Measurements from ENCODE around the gene C4orf36. TPM values are rescaled to one million over a fixed set of nuclear protein-coding genes. Genes with fewer than 3 reads are reported as not detected.
"Not testable (repeated sequence)": the region's sequence is repeated elsewhere in the genome, so short reads cannot be mapped to it uniquely, and the experiment has no call there.

Gene C4orf36
- total RNA-seq, 4 donors from 2014 or later = 2.3 to 5.3 (median 3.5) TPM; not detected in 1

GRCh38 chr4:86876894-86877685 is 15.1 kb downstream of the C4orf36 start:
- no peaks in the 10 kb centered on the region for H3K9me3 ChIP-seq
- no peak overlapping the region for H3K4me3 ChIP-seq (replicated peaks in 1 of 3)
- WGBS, 2 donors = 77 to 81% methylated on average over 4 of the region's 4 CpGs
- intact Hi-C loops (cut with DNase I) = no loop called here
- no peaks in the 10 kb centered on the region for H3K27me3 ChIP-seq
- no peak for DNase-seq
- no peaks in the 10 kb centered on the region for H3K4me1 ChIP-seq
- no peak overlapping the region for H3K27ac ChIP-seq
- TF ChIP-seq CTCF (IDR thresholded peaks at IDR 0.05) = no peak
- TF ChIP-seq POLR2A (IDR thresholded peaks at IDR 0.05) = no peak
- H3K36me3 ChIP-seq = no peaks in the 10 kb centered on the region

GRCh38 chr4:86875436-86875835 is 16.8 kb downstream of the C4orf36 start:
- H3K27me3 ChIP-seq; H3K4me1 ChIP-seq; H3K9me3 ChIP-seq; intact Hi-C loops (cut with DNase I); H3K36me3 ChIP-seq; H3K27ac ChIP-seq; DNase-seq; H3K4me3 ChIP-seq (replicated peaks in 1 of 3): not testable (repeated sequence)
- 86 to 89% methylated on average over 4 of the region's 4 CpGs for WGBS, 2 donors

- TF ChIP-seq CTCF (IDR thresholded peaks at IDR 0.05) (no peak), POLR2A (IDR thresholded peaks at IDR 0.05) (no peak)
- H3K27me3 ChIP-seq = no peaks in the 10 kb centered on the region
- no peak for DNase-seq
- H3K36me3 ChIP-seq = no peaks in the 10 kb centered on the region
- WGBS, 2 donors = 61 to 73% methylated on average over 4 of the region's 4 CpGs
- intact Hi-C loops (cut with DNase I) = no loop called here
- no peaks in the 10 kb centered on the region for H3K9me3 ChIP-seq
- no peak overlapping the region for H3K27ac ChIP-seq
- no peaks in the 10 kb centered on the region for H3K4me1 ChIP-seq
- H3K4me3 ChIP-seq (replicated peaks in 1 of 3) = no peak overlapping the region
These were observed 20.1 kb downstream of the C4orf36 start for GRCh38 chr4:86872135-86872534.

- Histone ChIP-seq H3K4me3 (replicated peaks in 1 of 3) (no peak overlapping the region), H3K36me3 (no peaks in the 10 kb centered on the region), H3K27ac (no peak overlapping the region), H3K27me3 (no peaks in the 10 kb centered on the region), H3K4me1 (no peaks in the 10 kb centered on the region), H3K9me3 (no peaks in the 10 kb centered on the region)
- DNase-seq = no peak
- no peak for TF ChIP-seq POLR2A (IDR thresholded peaks at IDR 0.05)
- TF ChIP-seq CTCF (IDR thresholded peaks at IDR 0.05) = no peak
- intact Hi-C loops (cut with DNase I) = no loop called here
- 79 to 88% methylated on average over 9 of the region's 9 CpGs for WGBS, 2 donors
These were observed 21.7 kb downstream of the C4orf36 start for GRCh38 chr4:86870442-86871069.

GRCh38 chr4:86857341-86858052 is 34.7 kb downstream of the C4orf36 start:
- WGBS, 2 donors = 91 to 92% methylated on average over 8 of the region's 8 CpGs
- H3K4me3 ChIP-seq (replicated peaks in 1 of 3) = no peak overlapping the region
- no peaks in the 10 kb centered on the region for H3K36me3 ChIP-seq
- no peaks in the 10 kb centered on the region for H3K4me1 ChIP-seq
- H3K27ac ChIP-seq = no peak overlapping the region
- no peaks in the 10 kb centered on the region for H3K9me3 ChIP-seq
- no peak for DNase-seq
- intact Hi-C loops (cut with DNase I) = no loop called here
- TF ChIP-seq POLR2A (IDR thresholded peaks at IDR 0.05) (no peak), CTCF (IDR thresholded peaks at IDR 0.05) (no peak)
- no peaks in the 10 kb centered on the region for H3K27me3 ChIP-seq
